ACC112 (cell line): ENCODE measurements around the gene CCDC88A.
"Not testable (repeated sequence)": the region's sequence is repeated elsewhere in the genome, so short reads cannot be mapped to it uniquely, and the experiment has no call there.

Source experiments
- H2AFZ ChIP-seq: fragments of 200-600 bp; sonication (generic); one replicate; pipeline ENCODE4 v1.6.0; 2017; ENCODE audit warnings: antibody characterized with exemption, low read length; ENCODE audit not compliant: unreplicated experiment
- H3K27ac ChIP-seq: fragments of 200-600 bp; sonication (generic); 2 replicates; pipeline ENCODE4 v1.5.1; 2014; ENCODE audit warnings: low read depth, mild to moderate bottlenecking, antibody characterized with exemption, low read length, moderate library complexity
- H3K27me3 ChIP-seq: fragments of 200-600 bp; sonication (generic); 2 replicates; pipeline ENCODE4 v1.6.1; 2014; ENCODE audit warnings: mild to moderate bottlenecking, antibody characterized with exemption, low read length, moderate library complexity, mixed read lengths; ENCODE audit not compliant: insufficient read depth
- H3K36me3 ChIP-seq: fragments of 200-600 bp; sonication (generic); 2 replicates; pipeline ENCODE4 v1.6.1; 2016; ENCODE audit warnings: mild to moderate bottlenecking, antibody characterized with exemption, low read length, moderate library complexity, mixed read lengths; ENCODE audit not compliant: insufficient read depth
- H3K4me1 ChIP-seq: fragments of 200-600 bp; sonication (generic); one replicate; pipeline ENCODE4 v1.6.1; 2016; ENCODE audit warnings: low read length, mixed read lengths; ENCODE audit not compliant: insufficient read depth, unreplicated experiment, control insufficient read depth
- H3K4me3 ChIP-seq: fragments of 200-600 bp; sonication (generic); 2 replicates; pipeline ENCODE4 v1.5.1; 2014; ENCODE audit warnings: mild to moderate bottlenecking, low read depth, low read length
- H3K79me2 ChIP-seq: fragments of 200-600 bp; sonication (generic); one replicate; pipeline ENCODE4 v1.6.0; 2016; ENCODE audit warnings: low read length; ENCODE audit not compliant: control insufficient read depth, unreplicated experiment, insufficient read depth

CCDC88A gene, protein sequence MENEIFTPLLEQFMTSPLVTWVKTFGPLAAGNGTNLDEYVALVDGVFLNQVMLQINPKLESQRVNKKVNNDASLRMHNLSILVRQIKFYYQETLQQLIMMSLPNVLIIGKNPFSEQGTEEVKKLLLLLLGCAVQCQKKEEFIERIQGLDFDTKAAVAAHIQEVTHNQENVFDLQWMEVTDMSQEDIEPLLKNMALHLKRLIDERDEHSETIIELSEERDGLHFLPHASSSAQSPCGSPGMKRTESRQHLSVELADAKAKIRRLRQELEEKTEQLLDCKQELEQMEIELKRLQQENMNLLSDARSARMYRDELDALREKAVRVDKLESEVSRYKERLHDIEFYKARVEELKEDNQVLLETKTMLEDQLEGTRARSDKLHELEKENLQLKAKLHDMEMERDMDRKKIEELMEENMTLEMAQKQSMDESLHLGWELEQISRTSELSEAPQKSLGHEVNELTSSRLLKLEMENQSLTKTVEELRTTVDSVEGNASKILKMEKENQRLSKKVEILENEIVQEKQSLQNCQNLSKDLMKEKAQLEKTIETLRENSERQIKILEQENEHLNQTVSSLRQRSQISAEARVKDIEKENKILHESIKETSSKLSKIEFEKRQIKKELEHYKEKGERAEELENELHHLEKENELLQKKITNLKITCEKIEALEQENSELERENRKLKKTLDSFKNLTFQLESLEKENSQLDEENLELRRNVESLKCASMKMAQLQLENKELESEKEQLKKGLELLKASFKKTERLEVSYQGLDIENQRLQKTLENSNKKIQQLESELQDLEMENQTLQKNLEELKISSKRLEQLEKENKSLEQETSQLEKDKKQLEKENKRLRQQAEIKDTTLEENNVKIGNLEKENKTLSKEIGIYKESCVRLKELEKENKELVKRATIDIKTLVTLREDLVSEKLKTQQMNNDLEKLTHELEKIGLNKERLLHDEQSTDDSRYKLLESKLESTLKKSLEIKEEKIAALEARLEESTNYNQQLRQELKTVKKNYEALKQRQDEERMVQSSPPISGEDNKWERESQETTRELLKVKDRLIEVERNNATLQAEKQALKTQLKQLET (N-terminal part only)

DNA sequence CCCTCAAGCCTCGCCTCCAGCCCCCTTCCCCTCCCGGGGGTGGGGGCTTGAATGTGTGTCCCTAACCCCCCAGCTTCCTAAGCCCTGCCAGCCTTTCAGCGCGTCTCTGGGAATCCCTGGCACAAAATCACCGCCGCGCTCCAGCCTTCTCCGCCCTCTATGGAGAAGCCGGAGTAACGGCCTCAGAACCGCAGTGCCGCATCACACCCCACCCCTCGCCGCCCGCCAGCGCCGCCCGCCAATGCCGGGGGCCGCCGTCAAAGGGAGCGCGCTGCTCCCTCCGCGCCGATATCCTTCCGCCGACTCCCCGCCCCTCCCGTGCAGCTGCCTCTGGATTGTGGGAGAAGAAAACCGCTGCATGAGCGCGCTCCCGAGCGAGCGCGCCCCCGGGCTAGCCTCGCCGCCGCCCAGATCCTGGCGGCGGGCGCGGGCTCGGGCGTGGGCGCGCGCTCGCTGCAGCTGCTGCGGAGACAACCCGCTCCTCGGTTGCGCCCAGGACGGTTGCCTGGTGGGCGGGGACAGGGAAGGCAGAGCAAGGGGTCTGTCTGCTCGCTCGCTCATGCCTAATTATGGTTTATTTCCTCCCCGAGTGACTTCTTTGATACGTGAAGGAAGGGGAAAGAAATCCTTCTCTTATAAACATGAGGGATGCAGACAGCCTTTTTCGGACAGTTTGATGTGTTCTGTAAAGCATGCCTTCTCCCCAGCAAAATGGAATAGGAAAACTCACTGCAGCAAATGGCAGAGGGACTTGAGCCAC is at the start of gene CCDC88A:
Gene CCDC88A, minus strand, starts transcription at position 178 of the 760 bp plus-strand sequence. CDS start 777 bp downstream, outside the sequence.
- Histone ChIP-seq H3K27me3 (no peaks in the 10 kb centered on the region), H3K4me1 (peaks cover 23% of the 10 kb centered on the region), H3K36me3 (no peaks in the 10 kb centered on the region), H2AFZ (peak within 1 kb of the TSS; percentile 87), H3K4me3 (peak within 1 kb of the TSS; percentile 97), H3K79me2 (peaks cover 46% of the 10 kb centered on the region), H3K27ac (peak within 1 kb of the TSS; percentile 56)

DNA sequence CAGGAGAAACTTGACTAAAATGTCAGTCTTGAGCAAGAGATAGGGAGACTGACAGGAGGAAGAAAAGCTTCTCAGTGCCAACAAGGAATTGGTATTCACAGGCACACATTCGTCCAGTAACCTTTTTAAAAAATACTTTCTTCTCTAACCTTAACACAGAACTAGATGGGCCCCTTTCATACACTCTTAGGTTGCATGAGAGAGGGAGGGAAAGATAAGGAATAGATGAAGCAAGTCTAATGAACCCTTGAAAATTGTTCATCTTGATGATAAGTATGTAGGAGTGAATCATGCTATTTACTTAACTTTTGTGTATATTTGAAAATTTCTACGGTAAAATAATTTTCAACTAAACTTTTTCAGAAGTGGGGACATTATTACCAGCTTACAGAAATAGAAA is 42.0 kb upstream of the CCDC88A start:
- no peaks in the 10 kb centered on the region for H3K79me2 ChIP-seq
- H3K27ac ChIP-seq, result no peak overlapping the region
- no peak overlapping the region for H2AFZ ChIP-seq
- no peaks in the 10 kb centered on the region for H3K36me3 ChIP-seq
- H3K27me3 ChIP-seq, result no peaks in the 10 kb centered on the region
- no peak overlapping the region for H3K4me3 ChIP-seq
- peaks cover 6% of the 10 kb centered on the region for H3K4me1 ChIP-seq

- Histone ChIP-seq H3K79me2 (no peaks in the 10 kb centered on the region), H3K4me1 (peaks cover 6% of the 10 kb centered on the region), H2AFZ (peak overlapping the region; percentile 84), H3K4me3 (peak overlapping the region; percentile 8; the same call in 1 of the 2 replicates), H3K36me3 (no peaks in the 10 kb centered on the region), H3K27me3 (no peaks in the 10 kb centered on the region), H3K27ac (no peak overlapping the region)
These were observed 40.9 kb upstream of the CCDC88A start for GRCh38 chr2:55460562-55460961.

GRCh38 chr2:55459714-55460274 is 40.1 kb upstream of the CCDC88A start:
- Histone ChIP-seq H3K36me3 (no peaks in the 10 kb centered on the region), H2AFZ (peak overlapping the region; percentile 57), H3K27me3 (no peaks in the 10 kb centered on the region), H3K79me2 (no peaks in the 10 kb centered on the region), H3K4me1 (peaks cover 6% of the 10 kb centered on the region), H3K27ac (no peak overlapping the region), H3K4me3 (no peak overlapping the region)

DNA sequence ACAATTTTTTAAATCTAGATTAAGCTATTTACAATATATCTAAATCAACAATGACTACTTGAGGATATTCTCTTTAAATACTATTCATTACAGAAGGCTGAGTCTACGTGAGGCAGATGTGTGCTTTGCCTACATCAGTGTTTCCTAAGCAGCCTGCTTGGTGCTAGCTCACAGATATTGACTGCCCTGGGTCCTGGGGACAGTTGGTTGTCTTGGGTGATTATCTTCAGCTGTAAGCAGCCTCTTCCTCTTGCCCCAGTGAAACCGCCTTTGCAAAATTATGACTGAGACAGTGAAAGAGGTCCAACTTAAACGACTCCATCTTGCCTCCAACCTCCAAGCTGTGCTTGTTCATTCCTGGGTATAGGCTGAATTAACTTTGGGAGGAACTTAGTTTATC is 39.6 kb upstream of the CCDC88A start:
- peaks cover 6% of the 10 kb centered on the region for H3K4me1 ChIP-seq
- no peaks in the 10 kb centered on the region for H3K36me3 ChIP-seq
- no peak overlapping the region for H3K4me3 ChIP-seq
- no peaks in the 10 kb centered on the region for H3K79me2 ChIP-seq
- no peak overlapping the region for H2AFZ ChIP-seq
- H3K27ac ChIP-seq, result no peak overlapping the region
- no peaks in the 10 kb centered on the region for H3K27me3 ChIP-seq

DNA sequence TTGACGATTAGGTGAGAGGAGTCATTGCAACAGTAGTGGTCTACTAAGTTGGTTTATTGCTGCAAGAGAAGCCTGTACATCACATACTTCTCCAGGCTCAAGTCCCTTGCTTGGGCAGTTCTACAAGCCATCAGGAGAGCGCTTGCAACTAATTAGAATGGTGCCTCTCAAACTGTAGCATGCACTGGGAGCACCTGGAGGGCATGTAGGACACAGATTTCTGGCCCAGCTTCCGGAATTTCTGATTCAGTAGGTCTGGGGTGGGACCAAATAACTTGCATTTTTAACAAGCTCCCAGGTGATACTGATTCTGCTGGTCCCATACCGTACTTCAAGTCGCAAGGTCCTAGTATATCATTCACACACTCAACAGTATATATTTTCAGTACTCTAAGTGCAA is 34.5 kb upstream of the CCDC88A start:
- Histone ChIP-seq H3K79me2 (no peaks in the 10 kb centered on the region), H3K4me3 (no peak overlapping the region), H2AFZ (no peak overlapping the region), H3K36me3 (no peaks in the 10 kb centered on the region), H3K4me1 (no peaks in the 10 kb centered on the region), H3K27me3 (no peaks in the 10 kb centered on the region), H3K27ac (no peak overlapping the region)

DNA sequence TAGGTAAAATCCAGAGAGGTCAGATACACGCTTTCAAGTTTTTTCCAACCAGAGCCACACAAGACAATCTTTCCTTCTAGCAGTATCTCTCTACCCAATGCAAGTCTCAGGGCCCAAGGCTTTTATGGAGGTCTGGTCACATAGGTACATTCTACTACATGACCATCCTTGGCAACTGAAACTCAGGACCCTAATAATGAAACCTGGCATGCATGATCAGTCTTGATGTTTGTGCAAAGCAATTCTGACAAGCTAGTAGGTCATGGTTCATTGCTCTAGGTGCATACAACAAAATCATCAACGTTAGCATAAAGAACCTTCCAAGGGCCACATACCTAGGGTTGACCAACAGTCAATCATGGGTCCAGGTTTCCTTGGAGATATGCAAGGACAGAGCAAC is 33.2 kb upstream of the CCDC88A start:
- no peak overlapping the region for H3K27ac ChIP-seq
- H3K79me2 ChIP-seq, result no peaks in the 10 kb centered on the region
- no peaks in the 10 kb centered on the region for H3K27me3 ChIP-seq
- no peaks in the 10 kb centered on the region for H3K36me3 ChIP-seq
- no peaks in the 10 kb centered on the region for H3K4me1 ChIP-seq
- no peak overlapping the region for H2AFZ ChIP-seq
- no peak overlapping the region for H3K4me3 ChIP-seq

GRCh38 chr2:55451699-55452098 is 32.0 kb upstream of the CCDC88A start:
- H3K4me1 ChIP-seq, result no peaks in the 10 kb centered on the region
- no peak overlapping the region for H2AFZ ChIP-seq
- H3K79me2 ChIP-seq, result no peaks in the 10 kb centered on the region
- H3K27me3 ChIP-seq, result no peaks in the 10 kb centered on the region
- no peaks in the 10 kb centered on the region for H3K36me3 ChIP-seq
- H3K27ac ChIP-seq, result no peak overlapping the region
- H3K4me3 ChIP-seq, result no peak overlapping the region

GRCh38 chr2:55450014-55450413 is 30.4 kb upstream of the CCDC88A start:
- H3K4me1 ChIP-seq, H2AFZ ChIP-seq, H3K36me3 ChIP-seq, H3K4me3 ChIP-seq, H3K79me2 ChIP-seq, H3K27me3 ChIP-seq, H3K27ac ChIP-seq: not testable (repeated sequence)
